Hepatocyte (in vitro differentiated cells): ENCODE results near the gene TEX36. TPM values are rescaled to one million over a fixed set of nuclear protein-coding genes. Genes with fewer than 3 reads are reported as not detected.

ENCODE experiments used
- DNase-seq: peaks from one replicate; pipeline ENCODE4 v3.0.0-alpha.2; 2016; ENCODE audit warnings: low spot score
- H2AFZ ChIP-seq: fragments of 200-600 bp; sonication (generic); 2 replicates; pipeline ENCODE4 v1.6.0; 2016; ENCODE audit warnings: antibody characterized with exemption, mild to moderate bottlenecking
- H3K27ac ChIP-seq: fragments of 200-600 bp; sonication (generic); 2 replicates; pipeline ENCODE4 v1.5.1; 2016; ENCODE audit warnings: mild to moderate bottlenecking
- H3K27me3 ChIP-seq: fragments of 200-600 bp; sonication (generic); 2 replicates; pipeline ENCODE4 v1.6.1; 2016
- H3K36me3 ChIP-seq: fragments of 200-600 bp; sonication (generic); replicated peaks from 2 replicates; pipeline ENCODE4 v1.5.1; 2016; ENCODE audit warnings: low read depth; ENCODE audit not compliant: insufficient read depth
- H3K4me1 ChIP-seq: fragments of 200-600 bp; sonication (generic); 2 replicates; pipeline ENCODE4 v1.5.1; 2016; ENCODE audit warnings: mild to moderate bottlenecking, moderate library complexity; ENCODE audit not compliant: insufficient read depth
- H3K4me2 ChIP-seq: fragments of 200-600 bp; sonication (generic); 2 replicates; pipeline ENCODE4 v1.6.0; 2016
- H3K4me3 ChIP-seq: fragments of 200-600 bp; sonication (generic); 2 replicates; pipeline ENCODE4 v1.5.1; 2016; ENCODE audit warnings: mild to moderate bottlenecking
- H3K79me2 ChIP-seq: fragments of 200-600 bp; sonication (generic); 2 replicates; pipeline ENCODE4 v1.6.0; 2017; ENCODE audit warnings: mild to moderate bottlenecking
- H3K9me2 ChIP-seq: fragments of 200-600 bp; sonication (generic); replicated peaks from 2 replicates; pipeline ENCODE4 v1.6.0; 2017; ENCODE audit warnings: mild to moderate bottlenecking; ENCODE audit not compliant: insufficient read depth
- H3K9me3 ChIP-seq: fragments of 200-600 bp; sonication (generic); 2 replicates; pipeline ENCODE4 v1.5.1; 2016; ENCODE audit warnings: low read depth, mild to moderate bottlenecking
- H4K20me1 ChIP-seq: fragments of 200-600 bp; sonication (generic); 2 replicates; pipeline ENCODE4 v1.6.0; 2016; ENCODE audit warnings: mild to moderate bottlenecking; ENCODE audit not compliant: insufficient read depth, poor library complexity, severe bottlenecking
- CTCF ChIP-seq: fragments of 200-600 bp; sonication (generic); IDR thresholded peaks from 2 replicates; pipeline ENCODE4 v1.5.1; 2016; ENCODE audit warnings: antibody characterized with exemption, mild to moderate bottlenecking; ENCODE audit not compliant: poor library complexity
- EZH2 ChIP-seq: fragments of 200-600 bp; sonication (generic); IDR thresholded peaks from 2 replicates; pipeline ENCODE4 v1.6.1; 2016; ENCODE audit warnings: antibody characterized with exemption, mild to moderate bottlenecking, borderline replicate concordance
- EZH2phosphoT487 ChIP-seq: fragments of 200-600 bp; sonication (generic); IDR thresholded peaks from one replicate; pipeline ENCODE4 v1.6.1; 2018; ENCODE audit warnings: antibody characterized with exemption, mild to moderate bottlenecking, low read depth, moderate library complexity; ENCODE audit not compliant: unreplicated experiment, severe bottlenecking
- WGBS: methylation state at CpG from one replicate; pipeline ENCODE4 v1.1.6; 2016; ENCODE audit warnings: low lambda C conversion rate; ENCODE audit errors: missing lambda C conversion rate; 5-methylcytosine and 5-hydroxymethylcytosine counted together
- polyA plus RNA-seq: library from polyadenylated mRNA; unstranded; fragments of >200 nt; fragmentation: Nextera tagmentation; extraction: Ambion mirVana; gene quantifications from 2 replicates; pipeline ENCODE4 v1.2.1, GENCODE V29; 2016
- total RNA-seq: library from RNA; depleted of rRNA; stranded (reverse); fragments of >200 nt; gene quantifications from 2 replicates; pipeline ENCODE4 v1.2.3, GENCODE V29; 2014

Gene TEX36
- total and polyA plus RNA-seq, 2 experiments from 2014 or later: not detected

GRCh38 chr10:125683821-125684220 lies 858 bp upstream of the TEX36 start:
- WGBS: 94% methylated on average over 7 of the region's 7 CpGs
- Histone ChIP-seq H3K4me2 (no peak overlapping the region), H3K9me3 (no peaks in the 10 kb centered on the region), H3K36me3 (no peaks in the 10 kb centered on the region), H3K27me3 (no peaks in the 10 kb centered on the region), H3K9me2 (no peaks in the 10 kb centered on the region), H2AFZ (no peak overlapping the region), H3K4me3 (no peak overlapping the region), H3K79me2 (no peaks in the 10 kb centered on the region), H3K4me1 (peaks cover 8% of the 10 kb centered on the region), H4K20me1 (no peaks in the 10 kb centered on the region), H3K27ac (no peak overlapping the region)
- no peak for DNase-seq
- TF ChIP-seq EZH2phosphoT487 (no peak), EZH2 (no peak), CTCF (no peak)

- TF ChIP-seq EZH2phosphoT487 (no peak), EZH2 (no peak)
- no peak overlapping the region for H2AFZ ChIP-seq
- H3K36me3 ChIP-seq: no peaks in the 10 kb centered on the region
- no peaks in the 10 kb centered on the region for H3K9me3 ChIP-seq
- DNase-seq: no peak
- no peaks in the 10 kb centered on the region for H3K79me2 ChIP-seq
- no peak overlapping the region for H3K27ac ChIP-seq
- no peaks in the 10 kb centered on the region for H3K9me2 ChIP-seq
- no peaks in the 10 kb centered on the region for H3K4me1 ChIP-seq
- 84% methylated on average over 11 of the region's 11 CpGs for WGBS
- H3K27me3 ChIP-seq: no peaks in the 10 kb centered on the region
- H3K4me2 ChIP-seq: no peak overlapping the region
- H4K20me1 ChIP-seq: no peaks in the 10 kb centered on the region
- H3K4me3 ChIP-seq: no peak overlapping the region
Observed at GRCh38 chr10:125679436-125679835, 3.5 kb downstream of the TEX36 start.

- H3K9me3 ChIP-seq: no peaks in the 10 kb centered on the region
Observed at GRCh38 chr10:125672884-125673283, 10.1 kb downstream of the TEX36 start.

GRCh38 chr10:125662584-125662983 lies 20.4 kb downstream of the TEX36 start:
- H3K36me3 ChIP-seq: no peaks in the 10 kb centered on the region
- WGBS: 93% methylated on average over 2 of the region's 2 CpGs
- H2AFZ ChIP-seq: no peak overlapping the region
- no peaks in the 10 kb centered on the region for H3K4me1 ChIP-seq
- H3K27me3 ChIP-seq: no peaks in the 10 kb centered on the region
- no peaks in the 10 kb centered on the region for H3K9me2 ChIP-seq
- H3K4me2 ChIP-seq: no peak overlapping the region
- H3K79me2 ChIP-seq: no peaks in the 10 kb centered on the region
- no peaks in the 10 kb centered on the region for H3K9me3 ChIP-seq
- H3K4me3 ChIP-seq: no peak overlapping the region
- no peaks in the 10 kb centered on the region for H4K20me1 ChIP-seq
- TF ChIP-seq CTCF: no peak
- no peak for TF ChIP-seq EZH2
- TF ChIP-seq EZH2phosphoT487: no peak
- DNase-seq: no peak
- peak overlapping the region; percentile 78 for H3K27ac ChIP-seq

More at GRCh38 chr10:125672884-125673283, 10.1 kb downstream of the TEX36 start:
- H3K27ac ChIP-seq: no peak overlapping the region
- no peaks in the 10 kb centered on the region for H3K36me3 ChIP-seq
- no peak for DNase-seq
- no peaks in the 10 kb centered on the region for H4K20me1 ChIP-seq
- no peak overlapping the region for H3K4me3 ChIP-seq
- no peak overlapping the region for H2AFZ ChIP-seq
- H3K9me2 ChIP-seq: no peaks in the 10 kb centered on the region
- no peaks in the 10 kb centered on the region for H3K79me2 ChIP-seq
- no peaks in the 10 kb centered on the region for H3K4me1 ChIP-seq
- no peak overlapping the region for H3K4me2 ChIP-seq
- no peaks in the 10 kb centered on the region for H3K27me3 ChIP-seq
- TF ChIP-seq EZH2phosphoT487: no peak
- no peak for TF ChIP-seq EZH2
- TF ChIP-seq CTCF: no peak
- WGBS: 83% methylated on average over 1 of the region's 1 CpG
